OCI-LY7 (cell line): ENCODE measurements around the gene CD99.

Experiments used
- CTCF ChIP-seq: fragments of 200-600 bp; sonication (generic); conservative IDR thresholded peaks from 2 replicates; pipeline ENCODE4 v1.5.1; 2014; ENCODE audit warnings: mild to moderate bottlenecking, antibody characterized with exemption, low read length, moderate library complexity, mixed read lengths
- EZH2phosphoT487 ChIP-seq: fragments of 200-600 bp; sonication (generic); IDR thresholded peaks from 2 replicates; pipeline ENCODE4 v1.6.1; 2018; ENCODE audit warnings: low read depth, borderline replicate concordance, mild to moderate bottlenecking, mixed run types, antibody characterized with exemption, low read length, moderate library complexity, mixed read lengths

GRCh38 chrX:2658585-2659292 is 32.4 kb upstream of the CD99 start:
- TF ChIP-seq CTCF (no peak), EZH2phosphoT487 (no peak)
